Keratinocyte (primary cell): ENCODE results near the gene DNAH17. TPM values are rescaled to one million over a fixed set of nuclear protein-coding genes. Genes with fewer than 3 reads are reported as not detected.
A peak's percentile ranks its signal among the peaks of the same experiment; 100 is the strongest.

Experiments
- DNase-seq: peaks from one replicate; pipeline ENCODE4 v3.0.0-alpha.2; 2011; ENCODE audit warnings: low read depth, missing footprints, low spot score
- FAIRE-seq: peaks from 2 replicates; lab custom pipeline; 2011; peaks lifted over from hg19 to GRCh38; lab: Jason Lieb, UNC
- H2AFZ ChIP-seq: 2 replicates; pipeline ENCODE4 v1.6.0; 2012; ENCODE audit warnings: low read length, control low read depth, inconsistent platforms; ENCODE audit not compliant: control insufficient read depth
- H3K27ac ChIP-seq: 2 replicates; pipeline ENCODE4 v1.5.1; 2011; ENCODE audit warnings: low read length; ENCODE audit not compliant: control insufficient read depth, insufficient read depth
- H3K27me3 ChIP-seq: 3 replicates; pipeline ENCODE4 v1.6.0; 2011; ENCODE audit warnings: low read length; ENCODE audit not compliant: control insufficient read depth, insufficient read depth; ENCODE audit errors: extremely low read depth
- H3K36me3 ChIP-seq, 2 experiments: 2 replicates in 1 of 2; 3 replicates in 1 of 2; pipeline ENCODE4 v1.5.1; 2011; ENCODE audit warnings: low read length in 2 of 2, mild to moderate bottlenecking in 1 of 2; ENCODE audit not compliant: control insufficient read depth in 2 of 2, insufficient read depth in 2 of 2; ENCODE audit errors: extremely low read depth in 1 of 2
- H3K4me1 ChIP-seq: 3 replicates; pipeline ENCODE4 v1.5.1; 2011; ENCODE audit warnings: low read length; ENCODE audit not compliant: control insufficient read depth, insufficient read depth; ENCODE audit errors: extremely low read depth
- H3K4me2 ChIP-seq: 3 replicates; pipeline ENCODE4 v1.6.0; 2011; ENCODE audit warnings: low read depth, low read length; ENCODE audit not compliant: control insufficient read depth, insufficient read depth; ENCODE audit errors: extremely low read depth
- H3K4me3 ChIP-seq, 3 experiments: fragments of 200-600 bp in 1 of 3; sonication (generic) in 1 of 3; 2 replicates in 2 of 3; 3 replicates in 1 of 3; pipeline ENCODE4 v1.5.1; 2011 to 2016; ENCODE audit warnings: low read length in 3 of 3, mild to moderate bottlenecking in 3 of 3, control low read depth in 2 of 3, inconsistent platforms in 1 of 3, low read depth in 1 of 3, mixed read lengths in 1 of 3, mixed run types in 1 of 3, moderate library complexity in 1 of 3; ENCODE audit not compliant: control insufficient read depth in 2 of 3, insufficient read depth in 2 of 3; ENCODE audit errors: extremely low read depth in 1 of 3
- H3K79me2 ChIP-seq: 2 replicates; pipeline ENCODE4 v1.6.0; 2012; ENCODE audit warnings: low read length; ENCODE audit not compliant: control insufficient read depth, insufficient read depth
- H3K9ac ChIP-seq: 3 replicates; pipeline ENCODE4 v1.6.0; 2011; ENCODE audit warnings: low read length; ENCODE audit not compliant: control insufficient read depth, insufficient read depth; ENCODE audit errors: extremely low read depth
- H3K9me1 ChIP-seq: 3 replicates; pipeline ENCODE4 v1.6.0; 2011; ENCODE audit warnings: low read length; ENCODE audit not compliant: control insufficient read depth, insufficient read depth; ENCODE audit errors: extremely low read depth
- H3K9me3 ChIP-seq: 2 replicates; pipeline ENCODE4 v1.5.1; 2012; ENCODE audit warnings: low read depth, low read length; ENCODE audit not compliant: control insufficient read depth
- H4K20me1 ChIP-seq: 3 replicates; pipeline ENCODE4 v1.6.0; 2011; ENCODE audit warnings: low read length; ENCODE audit not compliant: control insufficient read depth, insufficient read depth; ENCODE audit errors: extremely low read depth
- CTCF ChIP-seq, 3 experiments: IDR thresholded peaks in 1 of 3; conservative IDR thresholded peaks in 1 of 3; optimal IDR thresholded peaks in 1 of 3; 2 replicates in 2 of 3; 3 replicates in 1 of 3; pipeline versions ENCODE3 to v1.5.1; 2011; ENCODE audit warnings: low read length in 3 of 3, mild to moderate bottlenecking in 3 of 3, moderate library complexity in 2 of 3, control low read depth in 1 of 3, inconsistent platforms in 1 of 3; ENCODE audit not compliant: insufficient read depth in 2 of 3; ENCODE audit errors: extremely low read depth in 1 of 3
- EZH2 ChIP-seq: IDR thresholded peaks from one replicate; pipeline ENCODE4 v1.6.1; 2012; ENCODE audit warnings: inconsistent platforms, mild to moderate bottlenecking, low read length, moderate library complexity
- dilution Hi-C: fragments of 300-500 bp; cut with MboI; formaldehyde crosslinking; loops from one replicate; pipeline ENCODE4 v1.7.0; 2020; ENCODE audit warnings: low sequenced_read_pairs; ENCODE audit not compliant: extremely low pct_ligation_motif_present
- polyA plus RNA-seq, 5 experiments: library from polyadenylated mRNA; depleted of rRNA in 3 of 5; stranded (reverse) in 3 of 5; stranded (forward) in 1 of 5; unstranded in 1 of 5; fragments of >200 nt; gene quantifications; 1 replicate in 1 of 5; 2 replicates in 3 of 5; 3 replicates in 1 of 5; pipeline versions ENCODE4 v1.2.1 to v1.2.3, GENCODE V29; 2011 to 2012; ENCODE audit warnings: missing spikeins in 2 of 5, low read depth in 1 of 5, low replicate concordance in 1 of 5

Gene DNAH17
- polyA plus RNA-seq, 1 donor (not counting 4 experiments of a cell fraction or from before 2014, with no cell fraction given) = 0.16 TPM

GRCh38 chr17:78547035-78547434 is 30.2 kb downstream of the DNAH17 start:
- dilution Hi-C loops = no loop called here
- DNase-seq (no peak), FAIRE-seq (no peak)
- Histone ChIP-seq H3K4me1 (peaks cover 12% of the 10 kb centered on the region), H3K9ac (no peak overlapping the region), H3K4me3 (no peak overlapping the region), H3K36me3 (no peaks in the 10 kb centered on the region), H3K27me3 (no peaks in the 10 kb centered on the region), H4K20me1 (no peaks in the 10 kb centered on the region), H2AFZ (no peak overlapping the region), H3K9me1 (no peaks in the 10 kb centered on the region), H3K9me3 (peaks cover 1% of the 10 kb centered on the region), H3K4me2 (no peak overlapping the region), H3K27ac (peak overlapping the region; percentile 45), H3K79me2 (no peaks in the 10 kb centered on the region)
- TF ChIP-seq CTCF (optimal IDR thresholded peaks at IDR 0.05 in 1 of 3, IDR thresholded peaks at IDR 0.05 in 1 of 3, conservative IDR thresholded peaks at IDR 0.05 in 1 of 3; ENCODE audit: extremely low read depth in 1 of 3, insufficient read depth in 2 of 3, low read length in 3 of 3) (no peak), EZH2 (no peak)

GRCh38 chr17:78546476-78546875 is 30.7 kb downstream of the DNAH17 start:
- no peak for TF ChIP-seq CTCF (optimal IDR thresholded peaks at IDR 0.05 in 1 of 3, IDR thresholded peaks at IDR 0.05 in 1 of 3, conservative IDR thresholded peaks at IDR 0.05 in 1 of 3; ENCODE audit: extremely low read depth in 1 of 3, insufficient read depth in 2 of 3, low read length in 3 of 3)
- TF ChIP-seq EZH2 = no peak
- Histone ChIP-seq H3K27ac (peak overlapping the region; percentile 45), H3K27me3 (no peaks in the 10 kb centered on the region), H3K4me3 (no peak overlapping the region), H3K36me3 (no peaks in the 10 kb centered on the region), H3K9me3 (peaks cover 1% of the 10 kb centered on the region), H4K20me1 (no peaks in the 10 kb centered on the region), H3K79me2 (no peaks in the 10 kb centered on the region), H3K4me1 (peaks cover 16% of the 10 kb centered on the region), H2AFZ (no peak overlapping the region), H3K9me1 (no peaks in the 10 kb centered on the region), H3K9ac (no peak overlapping the region), H3K4me2 (peak overlapping the region; percentile 29)
- DNase-seq = no peak
- no peak for FAIRE-seq
- dilution Hi-C loops = no loop called here
